T-helper 1 cell treated with Interleukin-12 subunit alpha and Interleukin-12 subunit beta and Interleukin-4 antibody, amounts not matched to agents 30 μg/mL and 1 μg/mL, for 36 hours (primary cell): Measurements from ENCODE around the gene MAP3K2.
A peak's percentile ranks its signal among the peaks of the same experiment; 100 is the strongest.

ENCODE experiments used
- H3K27ac Mint-ChIP-seq: one replicate; pipeline ENCODE4 v1.8.0; 2021; ENCODE audit warnings: mild to moderate bottlenecking, mixed read lengths
- H3K27me3 Mint-ChIP-seq: one replicate; pipeline ENCODE4 v1.8.0; 2021; ENCODE audit warnings: low read depth, mixed read lengths
- H3K36me3 Mint-ChIP-seq: one replicate; pipeline ENCODE4 v1.8.0; 2021; ENCODE audit warnings: low read depth, mixed read lengths
- H3K4me1 Mint-ChIP-seq: one replicate; pipeline ENCODE4 v1.8.0; 2021; ENCODE audit warnings: low read depth, mixed read lengths
- H3K4me3 Mint-ChIP-seq: one replicate; pipeline ENCODE4 v1.8.0; 2021; ENCODE audit warnings: mild to moderate bottlenecking, moderate library complexity, mixed read lengths
- H3K9me3 Mint-ChIP-seq: one replicate; pipeline ENCODE4 v1.8.0; 2021; ENCODE audit warnings: mixed read lengths

Gene MAP3K2

GRCh38 chr2:127403460-127403859 is 15.7 kb upstream of the MAP3K2 start:
- peaks cover 8% of the 10 kb centered on the region for H3K27me3 Mint-ChIP-seq
- H3K36me3 Mint-ChIP-seq, result no peaks in the 10 kb centered on the region
- peaks cover 9% of the 10 kb centered on the region for H3K4me1 Mint-ChIP-seq
- H3K4me3 Mint-ChIP-seq, result no peak overlapping the region
- no peaks in the 10 kb centered on the region for H3K9me3 Mint-ChIP-seq
- no peak overlapping the region for H3K27ac Mint-ChIP-seq

DNA sequence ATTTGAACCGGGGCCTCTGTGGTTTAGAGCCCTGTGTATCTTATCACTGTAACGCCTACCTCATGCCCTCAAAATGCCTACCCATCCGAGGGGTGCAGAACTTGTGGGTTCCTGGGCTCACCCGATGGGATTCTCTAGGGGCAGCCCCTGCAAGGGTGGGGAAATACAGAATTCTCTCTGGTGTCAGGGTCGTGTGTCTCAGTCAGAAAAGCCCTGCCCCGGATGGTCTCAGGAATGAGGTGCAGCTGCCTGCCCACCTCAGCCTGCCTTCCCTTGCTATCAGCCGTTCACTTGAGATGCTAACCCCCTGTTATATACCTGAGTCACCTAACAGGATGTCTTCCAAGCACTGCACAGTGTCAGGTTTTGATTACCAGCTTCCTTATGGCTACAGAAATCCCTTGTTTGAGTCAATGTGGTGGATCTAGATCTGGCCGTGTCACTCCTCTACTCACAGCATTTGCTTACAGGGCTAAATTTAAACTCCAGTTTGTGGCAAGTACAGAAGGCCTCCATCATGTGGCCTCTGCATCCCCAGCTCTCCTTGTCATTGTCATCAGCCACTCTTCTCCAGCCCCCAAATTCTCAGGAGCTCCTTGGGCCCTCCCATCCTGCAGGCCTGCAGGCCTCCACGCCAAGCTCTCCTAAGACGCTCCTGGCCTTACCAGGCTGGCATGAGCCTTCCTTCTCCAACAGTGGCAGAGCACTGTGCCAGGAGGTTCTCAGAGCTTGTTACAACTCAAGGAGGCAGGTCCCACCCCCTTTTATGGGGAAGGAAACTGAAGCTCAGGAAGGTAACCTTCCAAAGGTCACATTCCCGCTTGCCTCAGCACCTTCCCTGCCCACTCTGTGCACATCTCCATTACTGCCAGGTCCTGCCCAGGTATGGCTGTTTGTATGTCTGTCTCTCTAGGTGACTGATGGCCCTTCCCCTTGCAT is 14.3 kb upstream of the MAP3K2 start:
- Mint-ChIP-seq H3K27me3 (peaks cover 10% of the 10 kb centered on the region), H3K36me3 (peaks cover 2% of the 10 kb centered on the region), H3K27ac (no peak overlapping the region), H3K9me3 (no peaks in the 10 kb centered on the region), H3K4me1 (peaks cover 18% of the 10 kb centered on the region), H3K4me3 (no peak overlapping the region)

GRCh38 chr2:127400897-127401756 is 13.4 kb upstream of the MAP3K2 start:
- peaks cover 20% of the 10 kb centered on the region for H3K4me1 Mint-ChIP-seq
- no peak overlapping the region for H3K4me3 Mint-ChIP-seq
- peaks cover 10% of the 10 kb centered on the region for H3K27me3 Mint-ChIP-seq
- H3K9me3 Mint-ChIP-seq, result no peaks in the 10 kb centered on the region
- no peak overlapping the region for H3K27ac Mint-ChIP-seq
- H3K36me3 Mint-ChIP-seq, result peaks cover 2% of the 10 kb centered on the region

DNA sequence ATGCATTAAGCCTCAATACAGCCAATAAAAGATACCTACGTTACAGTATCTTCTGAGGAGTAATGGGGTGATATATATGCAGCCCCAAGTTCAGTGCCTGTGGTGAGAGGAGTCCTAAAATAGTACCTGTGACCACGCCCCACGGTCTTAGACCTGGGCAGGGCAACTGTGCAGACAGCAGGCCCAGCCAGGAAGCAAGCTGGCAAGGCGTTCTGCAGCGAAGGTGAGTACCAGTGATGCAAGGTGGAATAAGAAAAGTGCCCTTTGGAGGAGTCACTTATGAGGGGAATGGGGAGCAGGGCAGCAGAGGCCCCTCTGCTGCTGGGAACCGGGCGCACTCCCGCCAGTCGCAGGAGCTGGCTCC is 12.7 kb upstream of the MAP3K2 start:
- Mint-ChIP-seq H3K36me3 (peaks cover 2% of the 10 kb centered on the region), H3K27me3 (peaks cover 10% of the 10 kb centered on the region), H3K4me1 (peaks cover 20% of the 10 kb centered on the region), H3K27ac (no peak overlapping the region), H3K4me3 (no peak overlapping the region), H3K9me3 (no peaks in the 10 kb centered on the region)

DNA sequence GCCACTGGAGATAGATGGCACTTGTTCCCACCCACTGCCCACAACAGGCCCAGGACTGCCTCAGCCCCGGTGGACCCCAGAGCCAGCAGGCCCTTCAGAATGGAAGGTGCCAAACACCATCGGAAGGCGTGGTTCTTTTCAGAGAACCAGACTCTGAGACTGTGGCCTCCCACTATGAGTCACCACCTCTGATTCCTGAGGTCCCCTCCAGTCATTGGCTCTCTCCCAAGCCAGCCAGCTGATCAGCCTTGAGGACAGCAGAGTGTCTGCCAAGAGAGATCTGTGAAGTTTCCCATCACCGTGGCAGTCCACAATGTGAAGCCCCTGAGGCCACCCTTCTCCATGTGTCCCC is 10.4 kb upstream of the MAP3K2 start:
- peak overlapping the region; percentile 71 for H3K27ac Mint-ChIP-seq
- peaks cover 10% of the 10 kb centered on the region for H3K27me3 Mint-ChIP-seq
- peaks cover 3% of the 10 kb centered on the region for H3K36me3 Mint-ChIP-seq
- no peaks in the 10 kb centered on the region for H3K9me3 Mint-ChIP-seq
- H3K4me1 Mint-ChIP-seq, result peaks cover 20% of the 10 kb centered on the region
- no peak overlapping the region for H3K4me3 Mint-ChIP-seq

DNA sequence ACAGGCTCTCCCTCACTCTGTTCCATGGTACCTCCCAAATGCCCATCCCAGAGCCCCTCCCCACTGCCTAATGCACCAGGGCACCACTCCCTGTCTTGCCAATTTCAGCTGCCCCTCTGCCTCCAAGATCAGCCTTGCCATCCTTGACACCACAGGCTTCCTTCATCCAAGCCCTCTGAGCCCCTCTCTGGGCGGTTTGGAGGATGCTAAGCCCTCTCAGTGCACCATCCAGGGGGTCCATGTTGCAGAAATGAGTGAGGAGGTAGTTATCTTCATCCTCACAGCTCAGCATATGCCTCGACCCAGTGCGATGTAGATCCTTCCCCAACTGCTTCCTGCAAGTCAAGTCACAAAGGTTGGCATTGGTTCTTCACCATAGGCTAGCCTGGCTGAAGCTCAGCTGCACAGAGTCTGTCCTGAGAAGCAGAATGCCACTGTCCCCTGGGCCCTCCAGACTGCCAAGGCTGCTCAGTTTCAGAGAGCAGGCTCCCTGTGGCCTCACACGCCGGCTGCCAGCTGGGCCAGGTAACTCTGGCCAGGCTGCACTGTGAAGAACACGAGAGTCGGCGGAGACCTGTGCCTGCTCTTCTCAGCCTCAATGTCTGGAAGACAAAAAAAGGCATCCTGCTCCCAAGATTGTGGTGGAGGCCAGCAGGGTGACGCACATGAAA is 9.9 kb upstream of the MAP3K2 start:
- peaks cover 25% of the 10 kb centered on the region for H3K4me1 Mint-ChIP-seq
- peaks cover 4% of the 10 kb centered on the region for H3K36me3 Mint-ChIP-seq
- no peak overlapping the region for H3K27ac Mint-ChIP-seq

GRCh38 chr2:127394492-127394891 is 6.7 kb upstream of the MAP3K2 start:
- H3K4me3 Mint-ChIP-seq, result no peak overlapping the region
- peaks cover 5% of the 10 kb centered on the region for H3K36me3 Mint-ChIP-seq
- no peaks in the 10 kb centered on the region for H3K9me3 Mint-ChIP-seq
- peaks cover 39% of the 10 kb centered on the region for H3K4me1 Mint-ChIP-seq
- H3K27me3 Mint-ChIP-seq, result peaks cover 6% of the 10 kb centered on the region
- no peak overlapping the region for H3K27ac Mint-ChIP-seq

More for the DNA sequence above, 9.9 kb upstream of the MAP3K2 start:
- H3K9me3 Mint-ChIP-seq, result no peaks in the 10 kb centered on the region
- H3K4me3 Mint-ChIP-seq, result no peak overlapping the region
- peaks cover 10% of the 10 kb centered on the region for H3K27me3 Mint-ChIP-seq

DNA sequence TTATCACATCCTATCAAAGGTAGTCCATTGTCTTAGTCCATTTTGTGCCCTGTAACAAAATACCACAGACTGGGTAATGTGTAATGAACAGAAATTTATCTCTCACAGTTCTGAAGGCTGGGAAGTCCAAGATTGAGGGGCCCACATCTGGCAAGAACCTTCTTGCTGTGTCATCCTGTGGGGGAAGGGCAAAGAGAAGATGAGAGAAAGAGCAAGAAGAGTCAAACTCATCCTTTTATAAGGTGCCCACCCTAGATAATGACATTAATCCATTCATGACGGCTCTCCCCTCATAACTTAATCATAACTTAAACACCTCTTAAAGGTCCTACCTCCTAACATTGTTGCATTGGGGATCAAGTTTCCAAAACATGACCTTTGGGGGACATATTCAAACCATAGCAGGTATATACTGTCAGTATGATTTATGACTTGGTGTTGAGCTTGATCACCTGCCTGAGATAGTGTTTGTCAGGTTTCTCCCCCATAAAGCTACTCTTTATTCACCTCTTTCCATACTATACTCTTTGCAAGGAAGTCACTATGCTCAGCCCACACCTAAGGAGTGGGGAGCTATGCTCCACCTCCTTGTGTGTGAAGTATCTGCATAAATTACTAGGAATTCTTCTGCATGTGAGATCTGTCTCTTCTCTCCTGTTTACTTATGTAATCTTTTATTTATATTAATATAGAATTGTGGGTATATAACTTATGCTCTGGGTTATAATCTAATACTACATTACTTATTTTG is 5.2 kb upstream of the MAP3K2 start:
- Mint-ChIP-seq H3K27ac (no peak overlapping the region), H3K36me3 (peaks cover 3% of the 10 kb centered on the region), H3K4me1 (peaks cover 42% of the 10 kb centered on the region), H3K9me3 (no peaks in the 10 kb centered on the region), H3K4me3 (no peak overlapping the region), H3K27me3 (no peaks in the 10 kb centered on the region)

- Mint-ChIP-seq H3K36me3 (peaks cover 3% of the 10 kb centered on the region), H3K4me1 (peaks cover 35% of the 10 kb centered on the region), H3K9me3 (no peaks in the 10 kb centered on the region), H3K4me3 (no peak overlapping the region), H3K27me3 (no peaks in the 10 kb centered on the region), H3K27ac (peak overlapping the region; percentile 61)
These were observed 4.5 kb upstream of the MAP3K2 start for GRCh38 chr2:127392133-127392827.

- H3K4me3 Mint-ChIP-seq, result peak overlapping the region; percentile 36
- H3K27me3 Mint-ChIP-seq, result no peaks in the 10 kb centered on the region
- H3K36me3 Mint-ChIP-seq, result peaks cover 5% of the 10 kb centered on the region
- no peaks in the 10 kb centered on the region for H3K9me3 Mint-ChIP-seq
- peaks cover 51% of the 10 kb centered on the region for H3K4me1 Mint-ChIP-seq
- peak overlapping the region; percentile 97 for H3K27ac Mint-ChIP-seq
These were observed 2.1 kb upstream of the MAP3K2 start for GRCh38 chr2:127389778-127390435.

DNA sequence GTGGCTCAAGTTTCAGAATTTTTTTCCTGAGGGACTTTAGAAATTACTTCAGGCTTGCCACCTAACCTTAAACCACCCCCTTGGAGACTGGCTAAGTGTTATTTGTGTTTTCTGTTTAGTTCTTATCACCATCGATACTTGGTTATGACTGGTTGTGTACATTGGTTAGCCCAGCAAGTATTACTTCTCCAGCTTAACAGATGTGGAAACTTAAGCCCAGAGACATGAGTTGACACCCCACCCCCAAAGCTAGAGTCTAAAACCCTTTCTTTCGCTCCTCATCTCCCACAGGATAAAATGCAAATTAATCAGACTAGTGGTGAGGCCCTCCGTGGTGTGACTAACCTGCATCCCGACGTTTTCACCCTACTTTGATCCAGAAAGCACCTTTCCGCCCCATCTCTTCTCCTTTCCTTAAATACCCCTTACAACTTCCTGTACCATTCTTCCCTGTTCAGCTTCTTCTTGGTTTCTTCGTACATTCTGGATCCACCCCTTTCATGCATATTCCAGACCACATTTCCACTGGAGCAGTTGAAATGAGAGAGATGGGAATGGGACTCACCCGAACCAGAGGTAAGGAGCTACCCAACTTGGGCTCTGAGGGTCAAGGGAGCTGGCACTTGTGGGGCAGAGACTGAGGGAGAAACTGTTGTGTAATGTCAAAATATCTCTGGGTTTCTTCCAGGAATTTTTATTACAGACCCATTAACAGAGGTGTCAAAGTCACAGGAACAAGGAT is 819 bp upstream of the MAP3K2 start:
- H3K9me3 Mint-ChIP-seq, result no peaks in the 10 kb centered on the region
- H3K36me3 Mint-ChIP-seq, result peaks cover 5% of the 10 kb centered on the region
- H3K27me3 Mint-ChIP-seq, result no peaks in the 10 kb centered on the region
- peak overlapping the region; percentile 84 for H3K4me3 Mint-ChIP-seq
- peaks cover 55% of the 10 kb centered on the region for H3K4me1 Mint-ChIP-seq
- peak overlapping the region; percentile 95 for H3K27ac Mint-ChIP-seq

DNA sequence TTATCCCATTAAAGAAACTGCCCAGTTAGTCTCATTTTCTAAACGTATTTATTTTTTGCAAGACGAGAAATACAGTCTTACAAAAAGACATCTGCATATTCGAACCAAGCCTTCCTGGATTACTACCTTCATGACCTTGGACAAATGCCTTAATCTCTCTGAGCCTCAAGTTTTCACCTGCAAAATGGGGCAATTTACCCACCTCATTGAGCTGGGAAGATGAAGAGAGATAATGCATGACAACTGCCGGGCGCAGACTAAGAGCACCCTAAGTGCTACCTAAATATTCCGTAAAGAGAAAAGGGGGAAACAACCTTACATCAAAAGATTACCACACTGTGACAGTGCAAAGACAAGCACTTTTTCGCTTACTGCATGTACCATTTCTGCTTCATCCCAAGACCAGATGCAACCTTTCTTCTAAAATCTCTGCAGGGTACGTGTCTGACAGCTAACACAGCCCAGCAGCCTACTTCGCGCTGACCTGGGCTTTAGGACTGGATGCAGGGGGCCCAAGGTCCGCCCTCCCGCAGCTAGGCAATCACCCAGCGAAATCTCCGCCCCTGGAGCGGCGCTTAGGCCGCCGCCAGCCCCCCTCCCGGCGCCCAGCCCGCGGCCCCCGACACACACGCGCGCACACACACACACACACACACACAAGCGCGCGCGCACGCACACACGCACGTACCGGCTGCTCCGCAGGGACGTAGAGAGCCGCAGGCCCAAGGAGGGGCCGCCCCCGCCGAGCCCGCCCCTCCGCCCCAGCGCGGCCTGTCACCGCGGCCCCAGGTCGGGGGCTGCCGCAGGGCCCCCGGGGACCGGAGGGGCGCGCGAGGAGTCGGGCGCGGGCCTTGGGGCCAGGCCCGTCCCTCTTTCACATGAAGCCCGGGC is 766 bp downstream of the MAP3K2 start:
- Mint-ChIP-seq H3K4me3 (peak overlapping the region; percentile 93), H3K4me1 (peaks cover 47% of the 10 kb centered on the region), H3K36me3 (peaks cover 2% of the 10 kb centered on the region), H3K27ac (peak overlapping the region; percentile 94), H3K9me3 (no peaks in the 10 kb centered on the region), H3K27me3 (no peaks in the 10 kb centered on the region)
